ENCODE results near the gene LEFTY1. TPM values are rescaled to one million over a fixed set of nuclear protein-coding genes. Genes with fewer than 3 reads are reported as not detected.

LEFTY1 gene
- total and polyA plus RNA-seq, 2 of the 13 experiments (the other 11 are each of a cell fraction or from before 2014, with no cell fraction given), result 0.29 to 0.79 TPM

DNA sequence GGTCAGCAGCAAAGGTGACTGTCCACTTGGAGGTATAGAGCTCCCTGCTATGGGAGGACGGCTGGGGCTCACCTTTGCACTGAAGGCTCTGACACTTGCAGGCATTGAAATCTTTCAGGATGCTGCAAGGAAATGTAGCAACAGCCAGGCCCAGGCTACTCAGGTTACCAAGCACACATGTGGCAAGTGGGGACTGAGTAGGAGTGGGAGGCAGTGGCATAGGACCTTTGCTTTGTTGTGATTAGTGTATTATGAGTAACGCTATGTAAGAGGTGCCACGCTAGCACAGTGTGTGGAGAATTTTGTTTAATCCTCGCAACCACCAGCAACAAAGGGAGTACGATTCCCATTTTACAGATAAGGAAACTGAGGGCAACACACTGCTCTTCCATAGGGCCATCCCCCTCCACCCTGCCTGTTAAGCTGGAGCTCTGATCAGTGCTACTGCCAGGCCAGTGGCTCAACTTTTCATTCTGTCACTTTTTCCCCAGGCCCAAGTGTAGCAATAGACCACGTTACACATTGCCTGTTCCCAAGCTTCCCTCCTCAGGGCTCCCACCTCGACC is 28.0 kb downstream of the LEFTY1 start:
- H3K36me3 ChIP-seq (replicated peaks in 1 of 2; ENCODE audit: control insufficient read depth in 1 of 2, insufficient read depth in 2 of 2, low read length in 2 of 2), result peaks cover 28 to 68% of the 10 kb centered on the region in 2 experiments; a peak in 4 of 5 replicates
- FAIRE-seq, result no peak
- CTCF ChIA-PET (ENCODE audit: low intra/inter-chr PET ratio, low total read pairs), result no interaction called here

DNA sequence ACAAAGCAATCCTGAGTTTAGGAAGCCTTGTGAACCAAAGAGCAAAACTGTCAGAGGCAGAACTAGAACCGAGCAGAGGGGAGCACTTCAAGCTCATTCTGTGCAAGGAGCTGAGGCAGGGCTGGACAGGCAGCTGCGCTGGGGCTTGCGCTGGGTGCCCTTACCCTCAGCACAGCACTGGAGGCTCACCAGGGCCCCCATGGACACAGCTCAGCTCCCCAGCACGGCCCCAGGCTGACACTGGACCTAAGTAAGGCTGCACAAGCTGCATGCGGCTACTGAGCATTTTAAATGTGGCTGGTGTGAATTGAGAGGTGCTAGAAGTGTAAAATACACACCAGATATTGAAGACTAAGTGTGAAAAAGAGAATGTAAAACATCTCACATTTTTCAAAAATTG is 28.8 kb downstream of the LEFTY1 start:
- H3K36me3 ChIP-seq (replicated peaks in 1 of 2; ENCODE audit: control insufficient read depth in 1 of 2, insufficient read depth in 2 of 2, low read length in 2 of 2), result peaks cover 25 to 65% of the 10 kb centered on the region in 2 experiments; a peak in 4 of 5 replicates
- TF ChIP-seq NFYB (CRISPR knock-in tag; IDR thresholded peaks at IDR 0.05), result no peak
- TF ChIP-seq, protein P1, sequence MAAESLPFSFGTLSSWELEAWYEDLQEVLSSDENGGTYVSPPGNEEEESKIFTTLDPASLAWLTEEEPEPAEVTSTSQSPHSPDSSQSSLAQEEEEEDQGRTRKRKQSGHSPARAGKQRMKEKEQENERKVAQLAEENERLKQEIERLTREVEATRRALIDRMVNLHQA (CRISPR knock-in tag; IDR thresholded peaks at IDR 0.05), result no peak
- no peak for TF ChIP-seq ZNF350 (CRISPR knock-in tag; IDR thresholded peaks at IDR 0.05; ENCODE audit: borderline replicate concordance, low read depth)
- TF ChIP-seq, protein P2, sequence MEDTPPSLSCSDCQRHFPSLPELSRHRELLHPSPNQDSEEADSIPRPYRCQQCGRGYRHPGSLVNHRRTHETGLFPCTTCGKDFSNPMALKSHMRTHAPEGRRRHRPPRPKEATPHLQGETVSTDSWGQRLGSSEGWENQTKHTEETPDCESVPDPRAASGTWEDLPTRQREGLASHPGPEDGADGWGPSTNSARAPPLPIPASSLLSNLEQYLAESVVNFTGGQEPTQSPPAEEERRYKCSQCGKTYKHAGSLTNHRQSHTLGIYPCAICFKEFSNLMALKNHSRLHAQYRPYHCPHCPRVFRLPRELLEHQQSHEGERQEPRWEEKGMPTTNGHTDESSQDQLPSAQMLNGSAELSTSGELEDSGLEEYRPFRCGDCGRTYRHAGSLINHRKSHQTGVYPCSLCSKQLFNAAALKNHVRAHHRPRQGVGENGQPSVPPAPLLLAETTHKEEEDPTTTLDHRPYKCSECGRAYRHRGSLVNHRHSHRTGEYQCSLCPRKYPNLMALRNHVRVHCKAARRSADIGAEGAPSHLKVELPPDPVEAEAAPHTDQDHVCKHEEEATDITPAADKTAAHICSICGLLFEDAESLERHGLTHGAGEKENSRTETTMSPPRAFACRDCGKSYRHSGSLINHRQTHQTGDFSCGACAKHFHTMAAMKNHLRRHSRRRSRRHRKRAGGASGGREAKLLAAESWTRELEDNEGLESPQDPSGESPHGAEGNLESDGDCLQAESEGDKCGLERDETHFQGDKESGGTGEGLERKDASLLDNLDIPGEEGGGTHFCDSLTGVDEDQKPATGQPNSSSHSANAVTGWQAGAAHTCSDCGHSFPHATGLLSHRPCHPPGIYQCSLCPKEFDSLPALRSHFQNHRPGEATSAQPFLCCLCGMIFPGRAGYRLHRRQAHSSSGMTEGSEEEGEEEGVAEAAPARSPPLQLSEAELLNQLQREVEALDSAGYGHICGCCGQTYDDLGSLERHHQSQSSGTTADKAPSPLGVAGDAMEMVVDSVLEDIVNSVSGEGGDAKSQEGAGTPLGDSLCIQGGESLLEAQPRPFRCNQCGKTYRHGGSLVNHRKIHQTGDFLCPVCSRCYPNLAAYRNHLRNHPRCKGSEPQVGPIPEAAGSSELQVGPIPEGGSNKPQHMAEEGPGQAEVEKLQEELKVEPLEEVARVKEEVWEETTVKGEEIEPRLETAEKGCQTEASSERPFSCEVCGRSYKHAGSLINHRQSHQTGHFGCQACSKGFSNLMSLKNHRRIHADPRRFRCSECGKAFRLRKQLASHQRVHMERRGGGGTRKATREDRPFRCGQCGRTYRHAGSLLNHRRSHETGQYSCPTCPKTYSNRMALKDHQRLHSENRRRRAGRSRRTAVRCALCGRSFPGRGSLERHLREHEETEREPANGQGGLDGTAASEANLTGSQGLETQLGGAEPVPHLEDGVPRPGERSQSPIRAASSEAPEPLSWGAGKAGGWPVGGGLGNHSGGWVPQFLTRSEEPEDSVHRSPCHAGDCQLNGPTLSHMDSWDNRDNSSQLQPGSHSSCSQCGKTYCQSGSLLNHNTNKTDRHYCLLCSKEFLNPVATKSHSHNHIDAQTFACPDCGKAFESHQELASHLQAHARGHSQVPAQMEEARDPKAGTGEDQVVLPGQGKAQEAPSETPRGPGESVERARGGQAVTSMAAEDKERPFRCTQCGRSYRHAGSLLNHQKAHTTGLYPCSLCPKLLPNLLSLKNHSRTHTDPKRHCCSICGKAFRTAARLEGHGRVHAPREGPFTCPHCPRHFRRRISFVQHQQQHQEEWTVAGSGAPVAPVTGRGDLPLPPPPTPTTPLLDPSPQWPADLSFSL (CRISPR knock-in tag; IDR thresholded peaks at IDR 0.05), result no peak
- no peak for TF ChIP-seq HHEX (CRISPR knock-in tag; IDR thresholded peaks at IDR 0.05)
- no peak for TF ChIP-seq ZSCAN30 (CRISPR knock-in tag; IDR thresholded peaks at IDR 0.05)
- TF ChIP-seq, protein P3, sequence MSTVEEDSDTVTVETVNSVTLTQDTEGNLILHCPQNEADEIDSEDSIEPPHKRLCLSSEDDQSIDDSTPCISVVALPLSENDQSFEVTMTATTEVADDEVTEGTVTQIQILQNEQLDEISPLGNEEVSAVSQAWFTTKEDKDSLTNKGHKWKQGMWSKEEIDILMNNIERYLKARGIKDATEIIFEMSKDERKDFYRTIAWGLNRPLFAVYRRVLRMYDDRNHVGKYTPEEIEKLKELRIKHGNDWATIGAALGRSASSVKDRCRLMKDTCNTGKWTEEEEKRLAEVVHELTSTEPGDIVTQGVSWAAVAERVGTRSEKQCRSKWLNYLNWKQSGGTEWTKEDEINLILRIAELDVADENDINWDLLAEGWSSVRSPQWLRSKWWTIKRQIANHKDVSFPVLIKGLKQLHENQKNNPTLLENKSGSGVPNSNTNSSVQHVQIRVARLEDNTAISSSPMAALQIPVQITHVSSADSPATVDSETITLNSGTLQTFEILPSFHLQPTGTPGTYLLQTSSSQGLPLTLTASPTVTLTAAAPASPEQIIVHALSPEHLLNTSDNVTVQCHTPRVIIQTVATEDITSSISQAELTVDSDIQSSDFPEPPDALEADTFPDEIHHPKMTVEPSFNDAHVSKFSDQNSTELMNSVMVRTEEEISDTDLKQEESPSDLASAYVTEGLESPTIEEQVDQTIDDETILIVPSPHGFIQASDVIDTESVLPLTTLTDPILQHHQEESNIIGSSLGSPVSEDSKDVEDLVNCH (CRISPR knock-in tag; IDR thresholded peaks at IDR 0.05), result no peak
- no peak for TF ChIP-seq ZBTB7B (CRISPR knock-in tag; IDR thresholded peaks at IDR 0.05)

More for the DNA sequence above, 28.0 kb downstream of the LEFTY1 start:
- in situ Hi-C loops (cut with HindIII; ENCODE audit: extremely low pct_ligation_motif_present, low pct_unique_long_range_greater_than_20kb) (no loop called here), intact Hi-C loops (cut with micrococcal nuclease; ENCODE audit: unreplicated experiment) (no loop called here)
- H3K9me3 ChIP-seq (ENCODE audit: low read length), result no peaks in the 10 kb centered on the region
- no peaks in the 10 kb centered on the region for H3K79me2 ChIP-seq (ENCODE audit: insufficient read depth, low read length)
- ATAC-seq, result no peak
- POLR2A ChIA-PET, result interaction anchor here (1.7 kb wide), 1 partner anchor 21 kb away, joined by 4 read pairs; the partner anchor contains the start of gene TMEM63A
- H3K4me2 ChIP-seq (ENCODE audit: low read depth, low read length), result no peak overlapping the region
- H4K20me1 ChIP-seq (ENCODE audit: insufficient read depth, low read length), result no peaks in the 10 kb centered on the region
- H3K27me3 ChIP-seq (ENCODE audit: control insufficient read depth in 1 of 2, insufficient read depth in 2 of 2, low read length in 2 of 2), result no peaks in the 10 kb centered on the region
- DNase-seq (ENCODE audit: low spot score), result no peak
- no peak overlapping the region for H3K27ac ChIP-seq (ENCODE audit: extremely low read length, insufficient read depth, low read length)
- TF ChIP-seq CEBPG (CRISPR knock-in tag; IDR thresholded peaks at IDR 0.05) (no peak), ZNF629 (CRISPR knock-in tag; conservative IDR thresholded peaks at IDR 0.05) (peak; percentile 71)
- H3K4me1 ChIP-seq (ENCODE audit: insufficient read depth, low read length), result peaks cover 12% of the 10 kb centered on the region
- H2AFZ ChIP-seq (ENCODE audit: low read length), result no peak overlapping the region
- no peak overlapping the region for H3K9ac ChIP-seq (ENCODE audit: insufficient read depth, low read depth, low read length)
- WGBS (ENCODE audit: low lambda C conversion rate), result 98% methylated on average over 7 of the region's 7 CpGs
- H3K4me3 ChIP-seq (replicated peaks in 1 of 3; ENCODE audit: insufficient read depth in 1 of 3, low read depth in 2 of 3, low read length in 3 of 3), result no peak overlapping the region
- no TSS peak for BruUV-seq (replicated peaks)

More for the DNA sequence above, 28.8 kb downstream of the LEFTY1 start:
- no peaks in the 10 kb centered on the region for H3K79me2 ChIP-seq (ENCODE audit: insufficient read depth, low read length)
- H3K9me3 ChIP-seq (ENCODE audit: low read length), result no peaks in the 10 kb centered on the region
- intact Hi-C loops (cut with micrococcal nuclease; ENCODE audit: unreplicated experiment), result no loop called here
- no TSS peak for BruUV-seq (replicated peaks)
- DNase-seq (ENCODE audit: low spot score) (no peak), ATAC-seq (no peak), FAIRE-seq (no peak)
- no peak overlapping the region for H3K9ac ChIP-seq (ENCODE audit: insufficient read depth, low read depth, low read length)
- WGBS (ENCODE audit: low lambda C conversion rate), result 96% methylated on average over 4 of the region's 5 CpGs
- no peak overlapping the region for H3K27ac ChIP-seq (ENCODE audit: extremely low read length, insufficient read depth, low read length)
- no peak overlapping the region for H3K4me2 ChIP-seq (ENCODE audit: low read depth, low read length)
- no peaks in the 10 kb centered on the region for H4K20me1 ChIP-seq (ENCODE audit: insufficient read depth, low read length)
- in situ Hi-C loops (cut with HindIII; ENCODE audit: extremely low pct_ligation_motif_present, low pct_unique_long_range_greater_than_20kb), result no loop called here
- ChIA-PET POLR2A (interaction anchor here (0.8 to 1.7 kb wide), 3 partner anchors 22 to 64 kb away, joined by 3 to 4 read pairs (median 3); partner anchors contain the start of genes PYCR2 and TMEM63A), CTCF (ENCODE audit: low intra/inter-chr PET ratio, low total read pairs) (no interaction called here)
- no peaks in the 10 kb centered on the region for H3K27me3 ChIP-seq (ENCODE audit: control insufficient read depth in 1 of 2, insufficient read depth in 2 of 2, low read length in 2 of 2)
- no peak overlapping the region for H3K4me3 ChIP-seq (replicated peaks in 1 of 3; ENCODE audit: insufficient read depth in 1 of 3, low read depth in 2 of 3, low read length in 3 of 3)
- peaks cover 11% of the 10 kb centered on the region for H3K4me1 ChIP-seq (ENCODE audit: insufficient read depth, low read length)
- H2AFZ ChIP-seq (ENCODE audit: low read length), result no peak overlapping the region
